HG03175 (cell line): ENCODE results near the gene GNA12.

Experiments
- ATAC-seq: cut with Tn5 transposase; IDR thresholded peaks from one replicate; pipeline ENCODE4 v1.9.1; 2021; ENCODE audit warnings: mild to moderate bottlenecking, moderate library complexity; ENCODE audit not compliant: unreplicated experiment

Gene GNA12

DNA sequence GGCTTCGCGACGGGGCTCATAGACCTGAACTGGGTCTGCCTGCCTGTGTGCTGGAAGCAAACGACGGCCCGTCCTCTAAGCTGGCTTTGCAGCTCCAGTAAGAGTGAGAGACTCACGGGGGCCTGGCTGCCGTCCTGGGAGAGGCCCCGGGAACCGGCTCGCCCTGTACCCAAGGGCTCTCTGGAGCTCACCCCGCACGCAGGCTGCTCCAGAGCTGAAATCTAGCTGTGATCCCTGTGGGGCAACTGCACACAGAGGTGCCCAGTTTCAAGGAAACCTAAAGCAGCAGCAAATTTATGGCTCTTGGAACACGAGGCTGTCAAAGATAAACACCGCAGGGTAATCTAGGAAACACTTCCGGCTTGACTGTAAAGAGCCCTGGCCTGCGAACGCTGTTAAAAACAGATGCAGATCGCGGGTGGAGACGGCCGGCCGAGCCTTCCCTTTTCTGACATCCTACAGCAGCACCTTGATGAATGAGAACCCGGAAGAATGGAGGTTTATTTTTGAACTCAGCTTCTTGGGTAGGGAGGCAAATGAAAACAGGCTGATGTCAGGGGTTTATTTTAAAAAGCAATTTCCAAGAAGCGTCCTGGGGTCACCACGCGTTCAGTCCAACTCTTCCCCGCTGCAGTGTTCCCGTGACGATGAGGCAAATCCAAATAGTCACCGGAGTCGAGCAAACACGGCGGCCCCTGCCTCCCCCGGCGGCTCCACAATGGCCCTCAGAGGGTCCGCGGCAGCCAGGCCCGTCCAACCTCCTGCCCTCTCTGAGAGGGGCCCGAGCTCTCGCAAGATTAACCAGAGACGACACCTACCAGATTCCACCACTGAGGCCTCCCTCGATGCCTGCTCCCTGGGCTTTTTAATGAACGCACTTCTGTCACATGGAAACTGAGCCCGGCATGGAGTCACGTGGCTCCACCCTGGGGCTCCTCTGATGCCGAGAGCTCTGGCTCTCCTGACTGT, 126.5 kb downstream of the GNA12 start:
- ATAC-seq, result no peak

DNA sequence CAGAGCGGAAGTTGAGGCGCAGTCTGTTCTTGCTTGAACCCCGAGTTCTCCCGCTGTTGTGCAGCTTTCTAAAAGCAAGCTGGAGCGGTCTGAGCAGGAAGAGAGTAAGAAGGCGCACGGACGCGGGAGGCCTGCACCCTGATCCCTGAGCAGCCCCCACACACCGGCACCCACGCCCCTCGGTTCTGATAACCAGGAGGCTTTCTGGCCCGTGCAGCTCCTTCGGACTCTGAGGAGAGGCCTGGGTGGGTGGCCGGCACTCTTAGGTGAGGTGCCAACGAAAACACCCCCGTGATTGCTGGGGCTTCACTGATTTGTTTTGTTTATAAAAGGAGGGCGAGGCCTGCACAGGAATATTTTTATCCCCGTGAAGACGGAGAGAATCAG, 127.2 kb downstream of the GNA12 start:
- ATAC-seq, result no peak

DNA sequence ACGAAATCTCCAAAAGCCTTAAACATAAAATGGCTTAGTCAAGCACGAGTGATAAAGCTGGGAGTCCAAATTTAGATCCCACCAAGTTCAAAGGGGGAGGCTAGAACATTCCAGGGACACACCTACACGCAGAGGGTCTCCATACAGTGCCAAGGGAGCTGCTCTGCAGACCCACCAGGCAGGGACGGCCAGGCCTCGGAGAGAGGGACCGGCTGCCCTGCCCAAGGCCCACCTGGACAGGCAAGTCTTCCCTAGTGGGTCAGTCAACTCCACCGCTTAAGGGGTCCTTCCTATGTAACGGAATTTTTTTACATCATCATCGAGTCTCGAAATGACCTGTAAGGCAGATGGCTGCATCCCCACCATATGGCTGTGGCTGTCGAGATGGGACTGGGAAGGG, 127.6 kb downstream of the GNA12 start:
- ATAC-seq, result no peak

DNA sequence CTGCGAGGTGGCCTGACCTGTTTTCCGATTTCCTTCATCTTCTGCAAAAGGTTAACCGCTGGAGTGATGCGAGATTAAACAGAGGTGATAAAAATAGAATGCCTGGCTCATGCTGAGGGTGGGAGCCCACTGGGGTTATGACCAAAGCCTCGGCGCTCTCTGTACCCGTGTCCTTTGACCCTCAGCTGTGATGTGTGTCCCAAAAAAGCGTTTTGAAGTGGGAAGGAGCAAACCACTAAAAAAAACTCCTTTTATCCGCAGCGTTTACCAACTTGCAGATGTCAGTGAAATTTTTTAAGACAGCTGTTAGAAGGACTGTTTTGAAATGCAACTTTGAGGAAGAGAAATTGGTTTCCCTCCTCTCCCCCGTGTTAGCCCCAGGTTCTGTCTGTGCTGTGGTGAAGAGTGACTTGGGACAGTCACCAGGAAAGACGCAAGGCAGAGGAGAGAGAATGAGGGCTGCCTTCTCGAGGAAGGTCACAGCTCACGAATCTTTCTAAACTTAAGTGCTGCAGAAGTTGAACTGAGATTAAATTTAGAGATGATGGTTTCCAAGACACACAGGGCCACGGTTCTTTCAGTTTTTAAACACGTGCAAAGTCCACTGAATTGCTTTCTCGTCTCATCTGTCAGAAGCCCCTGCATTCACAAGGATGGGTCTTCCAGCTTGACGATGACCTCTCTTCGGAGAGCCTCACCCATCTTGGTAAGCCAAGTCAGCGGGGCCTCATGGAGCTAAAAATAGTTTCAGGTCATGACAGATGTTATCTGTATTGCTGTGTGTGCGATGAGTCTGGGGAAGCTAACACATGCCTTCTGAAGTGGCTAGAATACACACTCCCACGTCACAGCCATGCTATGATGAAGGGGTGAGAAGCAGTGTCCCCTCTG, 128.5 kb downstream of the GNA12 start:
- ATAC-seq, result no peak

DNA sequence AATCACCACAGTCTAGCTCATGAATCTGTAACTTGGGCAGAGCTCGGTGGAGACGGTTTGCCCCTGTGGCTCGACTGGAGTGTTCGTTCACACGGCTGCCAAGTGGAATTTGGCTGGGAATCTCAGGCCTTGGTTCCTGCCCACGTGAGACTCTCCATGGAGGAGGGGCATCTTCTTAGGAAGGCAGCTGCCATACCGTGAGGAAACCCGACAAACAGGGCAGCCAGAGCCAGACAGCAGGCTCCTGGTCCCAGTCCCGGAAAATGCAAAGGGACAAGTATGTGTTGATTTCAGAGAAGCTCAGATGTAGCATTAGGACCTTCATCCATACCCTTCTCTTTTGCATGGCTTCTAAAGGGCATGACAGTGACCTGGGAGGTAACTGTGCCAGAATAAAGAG, 129.5 kb downstream of the GNA12 start:
- no peak for ATAC-seq

DNA sequence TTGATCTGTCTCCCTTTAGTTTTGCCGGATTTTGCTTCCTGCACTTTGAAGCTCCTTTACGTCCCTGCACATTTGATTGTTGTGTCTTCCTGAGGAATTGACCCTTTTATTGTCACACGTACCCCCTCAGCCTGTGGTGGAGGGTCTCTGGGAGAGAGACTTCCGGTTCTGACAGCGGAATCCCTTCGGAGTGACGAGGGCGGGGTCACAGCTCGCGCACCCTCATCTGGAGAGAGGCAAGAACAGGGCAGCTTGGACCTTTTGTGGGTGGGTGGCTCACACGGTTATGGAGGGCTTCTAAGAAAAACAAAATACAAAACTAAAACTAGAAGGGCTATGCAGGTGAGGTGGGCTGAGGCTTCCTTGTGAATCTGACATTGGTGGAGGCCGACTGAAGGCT, 130.1 kb downstream of the GNA12 start:
- no peak for ATAC-seq

DNA sequence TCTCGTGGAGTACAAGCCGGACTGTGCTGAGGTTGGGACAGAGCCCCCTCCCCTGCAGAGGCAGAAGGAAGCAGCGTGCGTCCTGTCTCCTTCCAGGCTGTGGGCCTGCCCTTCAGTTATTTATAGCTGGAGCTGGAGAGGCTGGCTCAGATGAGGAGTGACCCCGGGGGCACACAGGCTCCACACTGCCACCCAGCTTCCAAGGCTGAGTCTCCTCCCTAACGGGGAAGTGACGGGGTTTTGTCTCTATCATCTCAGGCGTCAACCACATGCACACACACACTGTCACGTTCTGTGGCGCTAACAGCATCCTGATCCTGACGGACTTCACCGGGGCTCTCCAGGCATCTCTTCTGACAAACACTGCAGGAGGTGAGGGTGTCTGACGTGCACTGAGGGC, 130.7 kb downstream of the GNA12 start:
- ATAC-seq, result no peak

DNA sequence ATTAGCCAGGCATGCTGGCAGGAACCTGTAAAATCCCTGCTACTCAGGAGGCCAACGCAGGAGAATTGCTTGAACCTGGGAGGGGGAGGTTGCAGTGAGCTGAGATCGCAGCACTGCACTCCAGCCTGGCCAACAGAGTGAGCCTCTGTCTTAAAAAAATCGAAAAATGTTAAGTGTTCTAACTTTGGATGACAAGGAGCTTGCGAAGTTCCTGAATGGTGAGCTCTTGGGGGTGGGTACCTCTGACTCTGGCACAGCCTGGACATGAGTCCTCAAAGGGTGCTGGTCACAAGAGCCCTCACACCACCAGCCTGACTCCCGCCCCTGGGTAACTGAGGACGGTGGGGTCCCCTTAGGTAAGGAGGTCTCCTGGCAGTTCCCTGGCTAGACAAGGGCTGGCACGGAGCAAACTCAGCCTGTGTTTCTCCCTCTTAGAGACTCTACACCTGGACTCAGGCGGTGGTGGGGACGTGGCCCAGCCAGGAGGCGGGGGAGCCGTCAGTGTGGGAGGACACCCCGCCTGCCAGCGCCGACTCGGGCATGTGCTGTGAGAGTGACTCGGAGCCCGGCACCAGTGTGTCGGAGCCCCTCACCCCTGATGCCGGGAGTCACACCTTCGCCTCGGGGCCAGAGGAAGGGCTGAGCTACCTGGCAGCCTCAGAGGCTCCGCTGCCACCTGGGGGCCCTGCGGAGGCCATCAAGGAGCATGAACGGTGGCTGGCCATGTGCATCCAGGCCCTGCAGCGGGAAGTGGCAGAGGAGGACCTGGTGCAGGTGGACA, 132.0 kb downstream of the GNA12 start:
- ATAC-seq, result no peak

DNA sequence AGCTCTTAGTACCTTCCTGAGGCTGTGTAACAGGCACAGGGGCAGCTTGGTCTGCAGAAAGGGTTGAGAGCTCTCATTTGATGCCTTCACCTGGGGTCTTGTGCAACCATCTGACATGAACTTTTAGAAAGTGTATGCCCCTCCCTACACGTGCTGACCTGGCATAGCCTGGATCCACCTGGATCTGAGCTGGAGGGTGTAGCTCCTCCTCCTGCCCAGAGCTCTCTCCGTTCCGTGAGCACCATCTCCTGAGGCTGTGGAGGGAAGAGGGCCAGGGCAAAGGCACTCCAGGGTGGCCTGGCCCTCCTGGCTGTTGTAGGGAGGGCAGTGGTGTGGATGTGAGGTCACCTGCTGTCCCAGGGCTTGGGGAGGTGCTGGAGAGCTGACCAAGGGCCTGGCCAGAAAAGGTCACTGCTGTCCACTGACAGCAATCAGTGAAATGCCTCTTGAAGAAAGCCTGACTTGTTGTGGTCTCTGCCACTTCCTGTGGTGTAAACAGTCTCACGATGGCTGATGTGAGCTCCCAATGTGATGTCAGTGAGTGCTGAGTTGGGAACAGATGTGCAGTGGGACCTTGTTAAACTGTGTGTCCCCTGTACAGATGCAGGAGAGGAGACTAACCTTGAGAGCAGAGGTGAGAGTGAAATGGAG, 133.1 kb downstream of the GNA12 start:
- peak; percentile 29 for ATAC-seq

DNA sequence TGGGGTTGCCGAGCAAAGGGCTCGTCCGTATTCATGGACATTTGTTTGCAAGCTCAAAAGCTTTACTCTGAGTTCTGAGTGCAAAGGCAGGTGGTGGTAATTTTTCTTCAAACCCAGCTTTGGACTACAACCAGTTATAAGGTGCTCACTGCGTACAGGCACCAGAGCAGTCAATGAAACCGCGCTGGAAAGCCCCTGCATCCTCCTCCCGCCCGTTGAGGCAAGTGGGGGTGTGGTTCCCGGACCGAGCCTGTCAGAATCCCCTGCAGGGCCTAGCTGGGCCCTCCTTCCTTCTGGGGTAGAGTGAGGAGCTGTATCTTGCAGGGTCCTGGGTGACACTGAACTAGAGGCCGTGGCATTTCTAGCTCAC, 133.8 kb downstream of the GNA12 start:
- ATAC-seq, result peak; percentile 38

DNA sequence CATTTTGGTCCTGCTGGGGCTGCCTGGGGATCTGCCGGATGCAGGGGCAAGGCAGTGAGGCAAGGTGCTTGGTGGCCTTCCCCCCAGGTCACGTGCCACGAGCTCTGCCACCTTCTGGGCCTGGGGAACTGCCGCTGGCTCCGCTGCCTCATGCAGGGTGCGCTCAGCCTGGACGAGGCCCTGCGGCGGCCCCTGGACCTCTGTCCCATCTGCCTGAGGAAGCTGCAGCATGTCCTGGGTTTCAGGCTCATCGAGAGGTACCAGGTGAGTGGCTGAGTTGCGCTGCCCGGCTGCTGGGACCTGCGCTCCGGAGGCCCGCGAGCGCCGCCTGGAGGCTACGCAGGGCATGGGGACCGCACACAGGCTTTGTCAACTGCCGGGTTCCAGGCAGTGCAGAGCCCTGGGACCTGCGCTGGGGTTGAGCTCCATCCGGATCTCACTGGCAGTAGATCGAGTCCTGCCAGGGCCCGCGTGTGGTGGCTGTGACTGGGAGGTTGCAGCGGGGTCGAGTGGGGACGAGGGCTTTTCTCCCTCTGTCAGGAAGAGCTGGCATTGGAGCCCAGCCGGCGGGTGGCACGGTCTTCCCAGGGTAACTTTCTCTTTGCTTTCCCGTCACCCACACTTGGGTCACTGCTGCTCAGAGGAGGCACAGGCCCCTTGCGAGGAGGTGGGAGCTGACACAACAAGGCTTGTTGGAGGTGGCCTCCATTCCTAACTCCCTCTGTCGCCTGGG, 134.4 kb downstream of the GNA12 start:
- ATAC-seq, result peak; percentile 85

DNA sequence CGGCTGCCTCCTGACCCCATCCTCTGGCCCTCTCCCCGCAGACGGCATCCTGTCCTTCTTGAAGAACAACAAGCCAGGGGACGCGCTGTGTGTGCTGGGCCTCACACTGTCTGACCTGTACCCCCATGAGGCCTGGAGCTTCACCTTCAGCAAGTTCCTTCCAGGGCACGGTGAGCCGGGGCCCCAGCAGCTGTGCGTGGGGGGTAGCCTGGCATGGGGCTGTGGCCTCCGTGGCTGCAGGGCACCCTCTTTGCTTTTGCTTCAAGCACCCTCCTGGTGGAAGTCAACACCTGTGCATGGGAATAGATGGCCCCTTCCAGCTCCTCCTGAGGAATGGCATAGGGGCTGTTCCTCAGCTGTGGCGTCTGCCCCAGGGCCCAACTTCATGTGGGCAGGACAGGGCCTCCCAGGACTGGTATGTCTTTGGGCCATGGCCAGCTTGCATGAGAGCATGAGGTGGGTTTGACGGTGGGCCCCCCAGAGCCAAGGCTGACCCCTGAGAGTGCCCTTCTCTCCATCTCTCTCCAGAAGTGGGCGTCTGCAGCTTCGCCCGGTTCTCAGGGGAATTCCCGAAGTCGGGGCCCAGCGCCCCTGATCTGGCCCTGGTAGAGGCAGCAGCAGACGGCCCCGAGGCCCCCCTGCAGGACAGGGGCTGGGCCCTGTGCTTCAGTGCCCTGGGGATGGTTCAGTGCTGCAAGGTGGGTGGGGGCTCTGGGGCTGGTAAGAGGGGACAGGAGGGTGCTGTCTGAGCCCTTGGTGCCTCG, 135.4 kb downstream of the GNA12 start:
- no peak for ATAC-seq

DNA sequence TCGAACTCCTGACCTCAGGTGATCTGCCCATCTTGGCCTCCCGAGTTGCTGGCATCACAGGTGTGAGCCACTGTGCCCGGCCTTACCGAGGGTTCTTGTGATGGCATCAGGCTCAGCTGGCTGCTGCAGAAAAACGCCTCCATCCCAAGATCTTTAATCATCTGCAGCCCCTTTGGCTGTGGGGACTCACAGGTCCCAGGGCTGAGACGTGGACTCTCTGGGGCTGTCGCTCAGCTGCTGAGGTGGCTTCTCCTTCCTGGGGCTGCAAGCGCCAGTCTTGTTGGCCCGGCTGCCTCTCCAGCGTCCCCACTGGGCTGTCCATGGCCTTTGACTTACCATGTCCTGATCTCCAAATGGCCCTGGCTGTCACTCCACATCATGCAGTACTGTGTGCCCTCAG, 136.1 kb downstream of the GNA12 start:
- ATAC-seq, result no peak

DNA sequence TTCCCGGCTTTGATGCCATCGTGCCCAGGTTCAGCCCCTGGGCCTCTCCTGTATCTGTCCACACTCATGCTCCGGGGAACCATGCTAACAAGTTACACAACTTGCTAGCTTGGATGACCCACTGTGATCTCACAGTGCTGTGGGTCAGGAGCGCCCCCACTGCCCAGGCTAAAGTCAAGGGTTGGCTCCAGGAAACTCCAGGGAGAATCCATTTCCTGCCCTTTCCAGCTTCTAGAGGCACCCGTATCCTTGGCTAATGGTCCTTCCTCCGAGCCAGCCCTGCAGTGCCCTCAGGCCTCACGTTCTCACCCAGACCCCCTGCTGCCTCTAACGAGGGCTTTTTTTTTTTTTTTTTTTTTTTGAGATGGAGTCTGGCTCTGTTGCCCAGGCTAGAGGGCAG, 136.6 kb downstream of the GNA12 start:
- no peak for ATAC-seq

DNA sequence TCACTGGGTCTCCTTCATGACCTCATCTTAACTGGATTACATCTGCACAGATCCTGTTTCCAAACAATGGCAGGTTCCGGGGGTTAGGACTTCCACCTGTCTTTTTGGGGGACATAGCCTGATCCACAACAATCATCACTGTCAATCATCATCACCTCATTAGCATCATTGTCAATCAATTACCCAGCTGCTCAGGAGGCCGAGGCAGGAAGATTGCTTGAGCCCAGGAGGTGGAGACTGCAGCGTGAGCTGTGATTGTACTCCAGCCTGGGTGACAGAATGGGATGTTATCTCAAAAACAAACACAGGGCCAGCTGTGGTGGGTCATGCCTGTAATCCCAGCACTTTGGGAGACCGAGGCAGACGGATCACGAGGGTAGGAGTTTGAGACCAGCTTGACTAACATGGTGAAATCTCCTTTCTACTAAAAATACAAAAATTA, 137.4 kb downstream of the GNA12 start:
- no peak for ATAC-seq

DNA sequence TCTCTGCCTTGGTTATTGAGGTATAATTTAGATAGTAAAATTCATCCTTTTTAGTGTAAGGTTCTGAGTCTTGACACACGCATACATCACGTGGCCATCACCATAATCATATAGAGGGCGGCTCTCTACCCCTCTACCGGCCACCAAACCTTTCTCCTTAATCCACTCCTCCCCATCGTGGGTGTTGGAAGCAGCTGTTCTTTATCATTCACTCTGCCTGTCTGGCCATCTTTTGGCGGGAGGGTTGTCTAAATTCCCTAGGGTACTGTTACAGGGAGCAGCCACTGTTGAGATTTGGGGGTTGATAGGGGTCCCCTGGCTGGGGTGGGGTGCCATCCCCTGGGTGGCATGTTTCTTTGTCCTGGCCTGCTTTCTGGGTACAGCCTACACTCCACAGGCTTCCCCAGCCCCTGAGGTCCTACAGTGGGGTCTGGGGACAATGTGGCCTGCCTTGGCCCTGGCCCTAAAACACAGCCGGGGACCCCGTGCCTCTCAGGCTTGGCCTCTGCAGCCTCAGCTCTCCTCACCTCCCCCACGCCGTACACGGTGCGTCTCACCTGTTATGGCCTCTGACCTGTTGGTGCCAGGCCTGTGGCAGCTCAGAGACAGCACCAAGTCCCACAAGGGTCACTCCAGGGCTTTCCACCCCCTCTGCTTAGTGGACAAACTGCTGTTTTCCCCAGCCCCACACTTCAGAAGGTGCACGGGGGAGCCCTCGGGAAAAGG, 138.6 kb downstream of the GNA12 start:
- ATAC-seq, result no peak

DNA sequence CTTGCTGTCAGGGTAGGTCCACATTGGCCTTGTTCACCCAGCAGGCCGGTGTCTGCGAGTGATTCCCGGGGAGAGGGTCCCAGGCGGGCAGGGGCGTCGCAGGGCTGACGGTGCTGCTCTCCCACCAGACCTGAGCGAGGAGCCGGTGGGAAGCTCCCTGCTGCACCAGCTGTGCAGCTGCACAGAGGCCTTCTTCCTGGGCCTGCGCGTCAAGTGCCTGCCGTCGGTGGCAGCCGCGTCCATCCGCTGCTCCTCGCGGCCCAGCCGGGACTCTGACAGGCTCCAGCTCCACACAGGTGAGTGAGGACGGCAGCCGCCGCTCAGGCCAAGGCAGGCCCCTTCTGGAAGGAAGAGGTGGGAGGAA, 141.5 kb downstream of the GNA12 start:
- no peak for ATAC-seq

DNA sequence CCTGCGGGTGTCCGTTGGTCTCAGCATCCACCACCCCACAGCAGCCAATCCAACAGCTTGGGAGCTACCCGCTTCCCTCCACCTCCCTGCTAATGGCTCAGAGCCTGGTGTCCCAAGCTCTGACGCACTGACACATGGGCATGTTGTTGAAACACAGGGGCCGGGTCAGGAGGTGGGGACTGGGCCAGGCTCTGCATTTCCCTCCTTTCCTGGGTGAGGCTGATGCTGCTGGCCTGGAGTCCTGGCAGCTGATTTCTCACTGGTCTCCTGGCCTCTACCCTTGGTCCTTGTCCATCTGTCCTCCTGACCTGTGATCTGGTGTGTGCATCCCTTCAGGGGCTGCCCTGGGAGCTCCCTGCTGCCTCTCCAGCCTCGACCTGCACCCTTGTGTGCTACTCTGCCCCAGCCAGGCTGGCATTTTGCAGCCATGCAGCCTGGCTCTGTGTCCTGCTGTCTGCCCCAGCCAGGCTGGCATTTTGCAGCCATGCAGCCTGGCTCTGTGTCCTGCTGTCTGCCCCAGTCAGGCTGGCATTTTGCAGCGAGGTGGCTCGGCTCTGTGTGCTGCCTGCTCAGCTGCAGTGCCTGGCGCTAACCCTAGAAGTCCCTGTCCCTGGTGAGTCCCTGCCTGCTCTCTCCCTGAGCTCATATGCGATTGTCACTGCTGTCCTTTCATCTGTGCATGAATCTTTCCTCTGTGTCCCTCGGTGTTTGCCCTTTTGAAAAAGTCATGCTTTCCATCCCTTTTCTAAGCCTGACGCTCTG, 142.1 kb downstream of the GNA12 start:
- no peak for ATAC-seq
